Activated CD8-positive, alpha-beta memory T cell treated with anti-CD3 and anti-CD28 coated beads for 48 hours (primary cell): Measurements from ENCODE around the gene SPINDOC.
"Not testable (repeated sequence)": the region's sequence is repeated elsewhere in the genome, so short reads cannot be mapped to it uniquely, and the experiment has no call there.

ENCODE experiments used
- DNase-seq, 3 experiments: peaks; one replicate each; pipeline ENCODE4 v3.0.0-alpha.2; 2020; ENCODE audit warnings: low read depth in 2 of 3, low spot score in 2 of 3

SPINDOC gene

DNA sequence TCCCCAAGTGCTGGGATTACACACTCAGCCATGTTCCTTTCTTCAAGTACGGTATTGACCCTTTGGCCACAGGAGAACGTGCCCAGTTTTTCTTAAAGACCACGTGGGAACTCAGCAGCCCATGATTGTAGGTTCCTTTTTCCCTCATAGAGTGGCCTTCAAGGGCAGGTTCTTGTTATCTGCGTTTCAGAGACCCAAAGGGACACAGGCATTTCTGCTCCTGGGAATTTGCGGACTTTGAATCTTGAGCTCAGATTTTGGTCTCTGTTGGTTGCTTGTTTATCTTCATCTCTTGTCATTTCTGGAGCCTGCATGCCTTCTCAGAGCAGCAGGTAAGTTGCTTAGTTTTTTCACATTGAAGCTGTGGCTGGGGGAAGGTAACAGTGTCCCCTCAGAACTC, 37.7 kb downstream of the SPINDOC start:
- DNase-seq, result no peak

DNA sequence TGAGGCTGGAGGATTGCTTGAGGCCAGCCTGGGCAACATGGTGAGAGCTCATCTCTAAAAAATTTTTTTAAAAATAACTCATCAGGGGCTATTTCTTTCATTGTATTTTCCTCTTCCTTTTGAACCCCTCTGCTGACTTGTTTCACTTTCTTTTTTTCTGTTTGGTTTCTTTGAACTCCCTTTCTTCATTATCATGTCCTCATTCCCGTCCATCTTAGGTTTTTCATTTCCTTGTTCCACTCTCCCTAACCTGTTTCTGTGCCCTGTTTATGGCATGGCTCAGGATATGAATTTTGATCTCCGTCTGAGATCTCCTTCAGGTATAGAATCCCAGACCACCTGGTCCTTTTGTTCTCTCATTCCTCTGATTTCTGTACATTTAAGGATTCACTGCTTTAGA, 38.1 kb downstream of the SPINDOC start:
- DNase-seq, result no peak

DNA sequence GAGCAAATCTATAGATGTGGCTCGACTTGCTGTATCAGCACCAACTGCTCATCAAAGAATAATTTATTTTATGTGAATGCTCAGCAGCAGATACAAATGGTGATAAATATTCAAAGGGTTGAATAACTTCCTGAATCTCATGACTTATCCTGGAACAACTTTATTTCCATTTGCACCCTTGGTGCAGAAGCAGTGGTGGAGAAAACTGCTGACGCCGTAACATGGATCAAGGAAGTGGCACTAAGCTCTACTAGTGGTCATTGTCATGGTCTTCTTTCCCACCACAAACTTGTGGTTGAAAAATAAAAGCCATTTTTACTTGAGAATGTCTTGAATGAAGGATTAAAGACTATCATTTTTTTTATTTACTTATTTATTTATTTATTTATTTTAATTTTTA, 40.2 kb downstream of the SPINDOC start:
- no peak for DNase-seq

DNA sequence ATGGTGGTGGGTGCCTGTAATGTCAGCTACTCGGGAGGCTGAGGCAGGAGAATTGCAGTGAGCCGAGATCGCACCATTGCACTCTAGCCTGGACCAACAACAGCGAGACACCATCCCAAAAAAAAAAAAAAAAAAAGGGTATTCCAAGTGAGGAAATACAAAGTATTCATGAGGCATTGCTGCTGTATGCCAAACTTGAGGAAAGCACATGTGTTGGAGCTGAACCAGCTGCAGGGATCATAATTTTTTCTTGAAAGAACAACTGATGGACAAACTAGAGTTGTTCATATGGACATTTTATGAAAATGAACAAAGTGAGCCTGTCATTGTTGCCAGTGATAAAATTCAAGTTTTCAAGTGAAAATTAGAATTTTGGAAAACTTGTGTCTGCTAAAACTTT, 41.4 kb downstream of the SPINDOC start:
- no peak for DNase-seq

DNA sequence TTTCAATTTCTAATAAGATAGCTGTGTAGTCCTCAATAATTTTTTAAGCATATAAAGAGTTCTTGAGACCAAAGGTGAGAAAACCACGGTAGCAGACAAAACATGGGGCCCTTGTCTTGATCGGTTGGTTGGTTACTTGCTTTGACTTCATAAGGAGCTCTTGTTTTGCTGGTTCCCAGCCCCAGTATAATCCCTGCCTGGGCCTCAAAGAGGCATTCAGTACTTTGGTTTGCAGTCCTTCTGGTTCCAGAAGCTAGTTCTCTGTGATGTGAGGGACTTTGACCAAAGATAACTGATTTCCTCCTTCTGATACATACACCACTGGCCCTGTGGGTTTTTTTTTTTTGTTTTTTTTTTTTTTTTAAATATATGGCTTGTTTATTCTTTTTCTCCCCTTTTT, 42.7 kb downstream of the SPINDOC start:
- no peak for DNase-seq

DNA sequence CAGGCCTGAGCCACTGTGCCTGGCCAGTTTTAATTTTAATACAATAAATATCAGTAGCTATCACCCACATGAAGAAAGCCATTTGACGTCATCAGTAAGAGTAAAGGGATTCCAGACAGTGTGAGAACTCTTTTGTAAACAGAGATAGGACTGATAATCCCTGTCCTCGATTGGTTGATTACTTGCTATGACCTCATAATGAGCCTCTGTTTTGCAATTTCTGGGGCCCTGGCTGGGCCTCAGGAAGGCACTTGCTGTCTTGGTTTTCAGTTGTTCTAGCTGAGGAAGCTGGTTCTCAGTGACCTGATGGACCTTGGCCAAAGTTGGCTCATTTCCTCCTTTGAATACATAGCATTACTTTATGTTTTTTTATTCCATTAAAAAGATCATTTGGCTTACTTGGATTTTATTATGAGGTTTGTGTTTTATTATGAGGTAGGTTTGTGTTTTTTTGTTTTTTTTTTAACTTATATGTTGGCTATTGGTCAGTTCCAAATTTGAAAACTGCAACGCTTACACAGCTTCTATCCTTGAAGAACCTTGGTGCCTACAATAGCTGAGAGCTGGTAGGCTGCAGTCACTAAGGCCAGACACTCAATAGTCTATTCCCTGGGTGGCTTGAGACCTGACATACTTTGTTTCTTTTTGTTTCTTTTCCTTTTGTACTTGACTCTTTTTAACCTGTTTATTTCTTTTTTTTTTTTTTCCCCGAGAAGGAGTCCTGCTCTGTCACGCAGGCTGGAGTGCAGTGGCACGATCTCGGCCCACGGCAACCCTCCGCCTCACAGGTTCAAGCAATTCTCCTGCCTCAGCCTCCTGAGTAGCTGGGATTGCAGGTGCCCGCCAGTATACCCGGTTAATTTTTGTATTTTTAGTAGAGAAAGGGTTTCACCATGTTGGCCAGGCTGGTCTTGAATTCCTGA, 45.6 kb downstream of the SPINDOC start:
- no peak for DNase-seq

DNA sequence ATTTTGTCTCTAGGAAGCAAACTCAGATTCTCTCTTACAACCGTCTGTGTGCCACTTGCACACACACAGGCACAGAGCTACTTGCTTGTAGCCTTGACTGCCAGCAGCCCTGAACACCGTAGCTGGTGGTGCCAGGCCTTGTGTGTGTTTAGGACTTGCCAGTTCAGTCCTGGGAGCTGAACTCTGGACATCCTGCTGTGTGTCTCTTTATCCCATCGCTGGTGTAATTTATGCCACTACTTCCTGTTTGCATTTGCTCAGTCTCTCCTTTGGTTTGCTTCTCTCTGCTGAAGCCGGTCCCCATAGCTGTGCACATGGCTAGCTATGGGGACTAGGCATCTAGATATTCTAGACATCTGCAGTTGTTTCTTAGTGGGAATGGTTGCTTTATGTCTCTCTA, 49.7 kb downstream of the SPINDOC start:
- DNase-seq, result no peak

DNA sequence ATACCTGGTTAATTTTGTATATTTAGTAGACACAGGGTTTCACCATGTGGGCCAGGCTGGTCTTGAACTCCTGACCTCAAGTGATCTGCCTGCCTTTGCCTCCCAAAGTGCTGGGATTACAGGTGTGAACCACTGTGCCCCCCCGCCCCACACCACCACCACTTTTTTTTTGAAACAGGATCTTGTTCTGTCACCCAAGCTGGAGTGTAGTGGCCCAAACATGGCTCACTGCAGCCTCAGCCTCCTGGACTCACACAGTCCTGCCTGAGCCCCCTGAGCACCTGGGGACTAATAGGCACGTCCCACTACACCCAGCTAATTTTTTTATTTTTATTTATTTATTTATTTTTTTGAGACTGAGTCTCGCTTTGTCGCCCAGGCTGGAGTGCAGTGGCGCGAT, 50.4 kb downstream of the SPINDOC start:
- DNase-seq, result not testable (repeated sequence)

DNA sequence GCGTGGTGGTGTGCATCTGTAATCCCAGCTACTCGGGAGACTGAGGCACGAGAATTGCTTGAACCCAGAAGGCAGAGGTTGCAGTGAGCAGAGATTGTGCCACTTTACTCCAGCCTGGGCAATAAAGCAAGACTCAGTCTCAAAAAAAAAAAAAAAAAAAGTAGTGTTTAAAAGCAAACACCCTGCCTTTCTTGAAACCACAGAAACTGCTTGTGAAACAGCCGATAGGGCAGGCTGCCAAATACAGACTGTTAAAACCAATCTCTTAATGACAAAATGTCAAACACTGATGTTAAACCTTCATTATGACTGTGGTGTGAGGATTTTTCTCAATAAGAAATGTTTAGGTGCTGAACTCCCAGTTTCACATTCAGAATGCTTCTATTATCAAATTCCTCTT, 53.0 kb downstream of the SPINDOC start:
- DNase-seq, result peak in 2 of 3 experiments; percentile 20 to 55

DNA sequence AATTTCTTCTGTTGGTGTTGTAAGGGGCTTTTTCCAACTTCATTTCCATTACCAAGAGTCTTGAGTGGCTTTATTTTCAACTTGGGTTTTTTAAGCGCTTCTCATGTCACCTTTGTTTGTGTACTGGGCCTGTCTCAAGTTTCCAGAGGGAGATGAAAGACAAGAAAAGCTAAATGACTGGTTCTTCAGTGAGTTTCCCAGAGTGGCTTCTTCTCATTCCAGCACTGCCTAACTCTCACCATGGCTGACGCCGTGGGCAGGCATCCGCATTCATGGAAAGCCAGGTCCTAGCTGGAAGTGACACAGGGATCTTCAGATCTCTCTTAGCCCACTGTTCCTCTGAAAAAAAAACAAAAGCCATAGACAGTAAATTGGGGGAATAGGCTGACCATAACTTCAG, 54.3 kb downstream of the SPINDOC start:
- no peak for DNase-seq

DNA sequence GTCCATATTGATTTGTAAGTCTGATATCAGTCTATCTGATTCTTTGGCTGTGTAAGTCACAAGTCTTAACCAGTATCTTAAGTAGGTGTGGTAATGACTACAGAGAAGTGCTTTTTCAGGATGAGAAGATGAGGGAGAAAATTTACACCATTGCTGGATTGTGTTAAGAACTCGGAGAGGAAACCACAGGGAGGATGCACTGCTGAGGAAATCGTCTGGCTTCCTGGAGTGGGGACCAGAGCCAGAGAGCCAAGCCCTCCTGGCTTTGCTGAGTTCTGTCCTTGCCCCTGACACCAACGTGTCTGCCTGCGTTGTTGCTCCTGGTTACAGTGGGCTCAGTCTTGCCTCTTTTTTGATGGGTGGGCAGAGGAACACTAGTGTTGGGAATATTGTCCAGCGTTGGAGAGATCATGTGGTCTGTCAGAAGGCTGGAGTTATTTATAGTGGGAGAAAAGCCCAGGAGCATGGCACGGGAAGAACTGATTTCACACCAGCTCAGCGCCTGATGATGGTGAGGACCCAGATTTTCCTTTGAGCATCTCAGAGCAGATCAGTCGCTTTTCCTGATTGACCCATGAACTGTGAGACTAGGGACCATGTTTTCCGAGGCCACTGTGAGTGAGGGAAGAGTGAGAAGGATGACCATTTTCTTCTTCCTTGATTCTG, 55.3 kb downstream of the SPINDOC start:
- DNase-seq, result no peak

DNA sequence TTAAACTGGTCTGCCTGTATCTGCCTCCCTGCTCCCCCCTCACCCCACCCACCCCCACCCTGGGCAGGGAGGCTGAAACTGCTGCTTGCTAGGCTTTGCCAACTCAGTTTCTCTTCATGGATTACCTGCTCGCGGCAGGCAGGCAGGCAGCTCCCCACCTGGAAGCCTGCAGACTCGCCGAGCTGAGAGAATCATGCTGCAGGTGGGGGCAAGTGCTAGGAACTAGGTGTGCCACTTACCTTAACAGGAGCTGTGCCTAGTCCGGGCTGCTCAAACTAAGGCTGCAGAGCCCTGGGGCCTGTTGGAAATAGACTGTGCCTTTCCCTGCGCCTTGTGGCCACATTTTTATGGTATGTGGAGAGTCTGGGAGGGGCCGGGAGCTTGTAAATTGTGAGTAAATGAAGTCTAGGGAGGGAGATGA, 55.9 kb downstream of the SPINDOC start:
- DNase-seq, result no peak

DNA sequence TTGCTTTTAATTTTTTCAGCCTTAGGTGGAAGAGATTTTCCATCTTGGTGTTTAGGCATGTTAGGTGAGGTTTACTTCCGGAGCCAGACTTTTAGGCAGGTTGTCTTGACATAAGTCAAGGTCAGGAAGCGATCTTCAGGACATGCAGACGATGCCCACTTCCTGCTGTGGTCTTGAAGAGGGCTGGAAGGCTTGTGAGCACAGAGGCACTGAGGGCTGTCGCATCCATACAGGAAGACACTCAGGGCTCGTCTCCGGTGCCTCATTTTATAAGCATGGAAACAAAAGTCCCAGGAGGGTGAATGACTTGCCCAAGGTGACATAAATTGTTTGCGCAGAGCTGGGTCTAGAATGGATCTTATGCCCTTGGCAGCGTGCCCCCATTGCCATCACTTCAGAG, 56.4 kb downstream of the SPINDOC start:
- DNase-seq, result no peak

DNA sequence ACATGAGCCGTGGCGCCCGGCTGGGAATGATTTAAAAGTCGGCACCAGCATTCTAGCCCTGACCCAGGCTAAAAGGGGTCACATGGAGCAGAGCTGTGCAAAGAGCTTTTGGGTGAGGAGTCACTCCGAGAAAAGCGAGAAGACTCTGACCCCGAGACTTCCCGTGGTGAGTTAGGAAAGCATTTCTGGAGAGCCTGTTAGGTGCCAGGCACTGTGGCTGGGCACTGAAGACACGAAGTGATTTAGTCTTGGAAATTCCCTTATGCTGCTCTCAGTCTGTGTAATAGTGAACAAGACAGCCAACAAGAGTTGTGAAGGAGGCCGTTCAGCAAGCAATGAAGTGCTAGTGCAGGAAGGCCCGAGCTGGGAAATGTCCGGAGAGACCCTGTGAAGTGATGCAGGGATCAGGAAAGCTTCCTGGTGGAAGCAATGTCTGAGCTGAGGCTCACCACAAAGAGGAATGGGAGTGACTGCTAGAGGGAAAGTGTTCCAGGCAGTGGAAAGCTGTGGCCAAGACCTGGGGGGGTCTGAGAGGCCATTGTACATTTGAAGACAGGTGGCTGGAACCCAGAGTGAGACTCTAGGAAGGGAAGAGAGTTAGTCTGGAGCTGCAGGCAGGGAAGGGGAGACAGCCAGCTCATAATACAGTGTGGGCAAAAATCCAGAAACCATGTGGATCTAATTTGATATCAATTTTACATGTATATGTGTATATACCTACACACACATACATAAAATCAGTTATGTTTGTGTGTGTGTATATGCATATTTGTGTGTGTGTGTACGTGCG, 57.3 kb downstream of the SPINDOC start:
- no peak for DNase-seq

DNA sequence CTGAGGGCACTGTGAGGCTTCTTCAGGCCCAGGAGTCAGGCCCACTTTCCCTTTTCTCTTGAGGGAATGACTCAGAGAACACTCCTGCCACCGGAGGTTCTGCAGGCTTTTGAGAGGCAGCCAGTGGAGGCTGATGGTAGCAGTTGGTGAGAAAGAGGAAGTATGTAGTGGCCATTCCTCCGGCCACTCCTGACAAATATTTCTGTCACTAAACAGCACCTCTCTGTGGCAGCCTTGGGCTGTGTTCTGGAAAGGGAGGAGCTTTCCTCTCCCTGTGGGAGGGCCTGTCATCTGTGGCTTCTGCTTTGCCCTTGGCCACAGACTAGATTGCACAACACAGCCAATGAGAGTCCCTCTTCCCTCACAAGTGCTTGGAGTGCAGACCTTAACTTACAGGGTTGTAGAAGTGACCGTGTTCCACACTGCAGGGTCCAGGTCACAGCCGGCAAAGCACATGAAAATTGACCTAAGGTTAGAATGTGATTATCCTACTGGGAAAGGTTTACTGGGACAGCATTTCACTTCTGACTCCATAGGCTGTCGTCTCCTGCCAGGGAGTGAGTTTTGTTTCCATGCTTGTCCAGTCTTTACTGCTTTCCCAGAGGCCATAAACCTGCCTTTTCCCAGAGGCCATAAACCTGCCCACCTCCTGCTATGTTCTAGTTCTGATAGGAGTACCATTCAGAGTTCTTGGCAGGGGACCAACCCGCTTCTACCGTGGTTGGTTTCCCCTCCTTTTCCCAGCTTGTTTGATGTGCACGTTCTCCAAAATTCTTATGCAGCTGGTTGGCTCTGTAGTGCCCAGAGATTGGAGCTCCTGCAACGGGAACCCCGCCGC, 58.9 kb downstream of the SPINDOC start:
- no peak for DNase-seq

DNA sequence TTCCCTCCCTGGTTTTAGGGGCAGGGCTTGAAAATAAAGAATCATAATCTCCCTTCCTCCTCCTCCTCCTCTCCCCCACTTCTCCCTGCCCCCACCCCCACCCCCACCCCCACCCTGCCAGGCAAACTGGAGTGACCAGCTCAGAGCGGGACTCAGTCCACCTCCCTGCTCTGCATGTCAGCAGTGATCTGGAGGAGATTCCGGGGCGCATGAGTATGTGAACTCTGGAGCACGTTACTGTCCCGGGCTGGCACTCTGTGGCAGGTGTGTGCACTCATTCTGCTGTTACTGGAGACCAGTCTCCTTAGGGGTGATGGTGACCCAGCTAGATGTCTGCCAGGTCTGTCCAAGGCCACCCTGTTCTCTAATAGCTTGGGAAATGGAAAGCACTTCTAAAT, 59.5 kb downstream of the SPINDOC start:
- DNase-seq, result no peak

DNA sequence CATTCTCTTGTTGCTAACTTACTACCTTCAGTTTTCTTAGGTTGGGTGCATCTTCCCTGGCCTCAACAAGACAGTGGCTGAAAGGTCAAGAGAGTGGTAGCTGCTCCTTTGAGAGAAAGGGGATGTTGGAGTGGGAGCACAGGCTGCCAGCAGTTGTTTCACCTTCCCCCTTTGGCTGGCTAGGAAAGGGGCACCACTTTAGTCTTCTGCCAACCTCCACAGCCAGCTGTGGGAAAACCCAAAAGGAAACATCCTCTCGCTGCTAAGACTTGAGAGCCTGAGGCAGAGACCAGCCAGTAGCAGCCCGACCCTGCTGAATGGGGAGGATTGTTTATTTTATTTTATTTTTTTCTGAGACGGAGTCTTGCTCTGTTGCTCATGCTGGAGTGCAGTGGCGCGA, 60.1 kb downstream of the SPINDOC start:
- no peak for DNase-seq

DNA sequence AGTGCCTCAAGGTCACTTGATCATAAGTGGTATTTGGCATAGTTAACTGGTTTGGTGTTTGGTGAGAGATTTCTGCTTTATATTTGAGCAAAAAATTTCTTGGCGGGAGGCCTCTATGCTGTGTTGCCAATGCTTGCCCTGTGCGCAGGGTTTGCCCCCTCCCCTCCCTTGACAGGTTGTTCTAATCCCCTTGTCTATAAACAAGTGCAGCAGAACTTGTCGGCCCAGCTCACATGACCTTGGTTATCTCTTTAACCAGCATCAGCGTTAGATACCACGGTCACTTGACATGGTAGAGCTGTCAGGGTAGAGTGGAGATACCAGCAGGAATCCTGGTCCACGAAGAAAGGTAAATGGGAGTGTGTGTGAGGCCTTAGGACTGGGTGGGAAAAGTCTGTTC, 61.3 kb downstream of the SPINDOC start:
- no peak for DNase-seq

DNA sequence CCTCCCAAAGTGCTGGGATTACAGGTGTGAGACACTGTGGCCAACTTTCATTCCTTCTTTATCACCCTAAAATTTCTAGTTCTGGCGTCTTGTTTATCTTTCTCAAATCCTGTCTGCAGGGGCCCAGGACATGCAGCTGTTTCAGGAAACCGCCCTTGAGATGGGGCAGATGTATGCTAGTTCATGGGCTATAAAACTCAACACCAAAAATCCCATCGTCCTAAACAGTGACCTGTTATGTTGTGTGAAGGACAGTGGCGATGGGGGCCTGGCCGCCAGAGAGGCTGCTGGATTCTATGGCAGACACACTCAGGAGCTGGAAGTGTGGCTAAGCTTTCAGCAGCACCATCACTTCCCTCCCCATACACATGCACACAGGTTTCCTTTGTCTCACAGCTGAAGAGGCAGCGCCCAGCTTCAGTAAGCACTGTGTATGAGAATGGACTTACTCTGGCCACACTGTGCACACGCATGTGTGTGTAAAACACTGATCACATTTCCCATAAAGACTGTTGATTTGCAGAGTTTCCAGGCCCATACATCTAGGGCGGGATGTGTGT, 62.3 kb downstream of the SPINDOC start:
- no peak for DNase-seq

DNA sequence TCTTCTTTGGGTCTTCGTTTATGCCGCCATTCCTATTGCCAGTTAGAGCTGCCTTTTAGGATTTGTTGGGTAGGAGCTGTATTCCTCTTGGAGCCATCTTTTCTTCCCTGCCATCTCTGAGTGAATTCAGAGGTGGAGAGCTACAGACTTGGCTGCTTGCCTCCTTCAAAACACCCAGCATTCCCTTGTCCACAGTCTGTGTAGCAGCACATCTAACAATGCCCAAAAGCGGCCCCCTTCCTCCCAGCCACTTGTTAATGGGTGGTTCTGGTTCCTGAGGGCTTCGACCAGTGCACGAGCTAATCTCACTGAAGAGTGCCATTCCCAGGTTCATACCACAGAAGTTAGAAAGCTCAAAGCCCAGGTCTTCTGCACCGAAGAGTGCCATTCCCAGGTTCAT, 63.4 kb downstream of the SPINDOC start:
- no peak for DNase-seq
